Panc1 (cell line): Measurements from ENCODE around the gene LGR4. TPM values are rescaled to one million over a fixed set of nuclear protein-coding genes. Genes with fewer than 3 reads are reported as not detected.

Experiments
- ATAC-seq: fragments of 200-7000 bp; cut with Tn5 transposase; 2 replicates; pipeline ENCODE4 v1.9.1; 2020; ENCODE audit warnings: mild to moderate bottlenecking, moderate library complexity
- BruUV-seq: library from RNA; stranded (reverse); fragments of 400-500 nt; replicated peaks from 2 replicates; lab custom pipeline; 2021; lab: Mats Ljungman, UMichigan
- CTCF ChIA-PET: fragments of 300-600 bp; sonication (Branson Sonifier 250); formaldehyde crosslinking; loops from one replicate; lab custom pipeline; 2022; ENCODE audit warnings: antibody characterized with exemption; lab: Charles Lee
- POLR2A ChIA-PET: fragments of 300-600 bp; sonication (Branson Sonifier 250); formaldehyde crosslinking; loops from one replicate; lab custom pipeline; 2022; ENCODE audit warnings: antibody characterized with exemption; lab: Charles Lee
- DNase-seq: peaks from one replicate; pipeline ENCODE4 v3.0.0-alpha.2; 2010; ENCODE audit warnings: low read depth, low spot score
- H3K27ac ChIP-seq: 2 replicates; pipeline ENCODE4 v1.5.1; 2011; ENCODE audit warnings: mild to moderate bottlenecking, low read length, inconsistent platforms
- H3K27me3 ChIP-seq: fragments of 200-500 bp; sonication (Bioruptor generic); 2 replicates; pipeline ENCODE4 v1.6.0; 2014; ENCODE audit warnings: low read length, inconsistent platforms; ENCODE audit not compliant: control insufficient read depth, insufficient read depth
- H3K36me3 ChIP-seq: fragments of 200-500 bp; sonication (Bioruptor generic); 2 replicates; pipeline ENCODE4 v1.5.1; 2014; ENCODE audit warnings: inconsistent platforms, mild to moderate bottlenecking, low read length, moderate library complexity; ENCODE audit not compliant: control insufficient read depth, insufficient read depth
- H3K4me1 ChIP-seq: 2 replicates; pipeline ENCODE4 v1.5.1; 2011; ENCODE audit warnings: inconsistent platforms, mild to moderate bottlenecking, low read length, moderate library complexity; ENCODE audit not compliant: control insufficient read depth, insufficient read depth
- H3K4me3 ChIP-seq, 2 experiments: 2 replicates each; pipeline ENCODE4 v1.5.1; 2011 to 2012; ENCODE audit warnings: low read depth in 2 of 2, low read length in 2 of 2, mild to moderate bottlenecking in 2 of 2, inconsistent platforms in 1 of 2, moderate library complexity in 1 of 2
- H3K9me3 ChIP-seq: fragments of 200-500 bp; sonication (Bioruptor generic); 2 replicates; pipeline ENCODE4 v1.5.1; 2014; ENCODE audit warnings: low read depth, mild to moderate bottlenecking, inconsistent platforms, low read length, moderate library complexity; ENCODE audit not compliant: control insufficient read depth, insufficient read depth
- CTCF ChIP-seq: fragments of 450-650 bp; IDR thresholded peaks from 2 replicates; pipeline ENCODE4 v1.5.1; 2017; ENCODE audit warnings: mild to moderate bottlenecking
- POLR2AphosphoS5 ChIP-seq: IDR thresholded peaks from 2 replicates; pipeline ENCODE4 v1.6.1; 2012; ENCODE audit warnings: mild to moderate bottlenecking, low read depth, low read length, moderate library complexity
- REST ChIP-seq, 2 experiments: IDR thresholded peaks; 2 replicates each; pipeline ENCODE4 v1.6.1; 2011 to 2012; ENCODE audit warnings: low read depth in 2 of 2, control low read depth in 1 of 2, low read length in 1 of 2, mild to moderate bottlenecking in 1 of 2, moderate library complexity in 1 of 2; ENCODE audit not compliant: insufficient read depth in 1 of 2
- SIN3A ChIP-seq: IDR thresholded peaks from 2 replicates; pipeline ENCODE4 v1.6.1; 2012; ENCODE audit warnings: low read depth, mild to moderate bottlenecking, low read length, moderate library complexity, borderline replicate concordance; ENCODE audit not compliant: insufficient read depth
- TCF7L2 ChIP-seq: IDR thresholded peaks from 2 replicates; pipeline ENCODE4 v1.6.1; 2011; ENCODE audit warnings: mild to moderate bottlenecking, low read depth, low read length, inconsistent platforms
- in situ Hi-C: cut with HindIII; loops from 2 replicates; pipeline ENCODE4 v1.10.0; 2016; ENCODE audit warnings: low sequenced_read_pairs, low pct_unique_long_range_greater_than_20kb
- intact Hi-C: fragments of 100-400 bp; cut with micrococcal nuclease; formaldehyde crosslinking; loops from one replicate; pipeline ENCODE4 v1.10.0; 2022; ENCODE audit not compliant: unreplicated experiment
- total RNA-seq: library from RNA; stranded (reverse); gene quantifications from one replicate; pipeline ENCODE4 v1.2.1, GENCODE V29; 2021; ENCODE audit not compliant: unreplicated experiment

The LGR4 gene
- total RNA-seq, 1 experiment from 2014 or later = 61.8 TPM

- H3K4me1 ChIP-seq = peaks cover 34% of the 10 kb centered on the region
- H3K36me3 ChIP-seq = no peaks in the 10 kb centered on the region
- in situ Hi-C loops = no loop called here
- H3K27me3 ChIP-seq = no peaks in the 10 kb centered on the region
- no peak for TF ChIP-seq CTCF
- TF ChIP-seq TCF7L2 = no peak
- TF ChIP-seq SIN3A = no peak
- TF ChIP-seq POLR2AphosphoS5 = no peak
- no peak for TF ChIP-seq REST (IDR thresholded peaks at IDR 0.05; ENCODE audit: insufficient read depth in 1 of 2, low read depth in 2 of 2, low read length in 1 of 2)
- ChIA-PET CTCF (no interaction called here), POLR2A (interaction anchor here (0.6 kb wide), 1 partner anchor 18 kb away, joined by 3 read pairs; no protein-coding TSS in a partner anchor)
- no TSS peak for BruUV-seq
- no peak for DNase-seq
- H3K27ac ChIP-seq = peak overlapping the region; percentile 87
- intact Hi-C loops = no loop called here
- no peaks in the 10 kb centered on the region for H3K9me3 ChIP-seq
- peak; percentile 28; the same call in 1 of the 2 replicates for ATAC-seq
- peak overlapping the region in 1 of 2 experiments; percentile 36; a peak in 1 of 4 replicates for H3K4me3 ChIP-seq
Observed at GRCh38 chr11:27402450-27402849, 70.1 kb downstream of the LGR4 start.

GRCh38 chr11:27401833-27402316 lies 70.7 kb downstream of the LGR4 start:
- Histone ChIP-seq H3K27ac (peak overlapping the region; percentile 87), H3K27me3 (no peaks in the 10 kb centered on the region), H3K4me1 (peaks cover 40% of the 10 kb centered on the region), H3K4me3 (peak overlapping the region in 1 of 2 experiments; percentile 36; a peak in 2 of 4 replicates), H3K9me3 (no peaks in the 10 kb centered on the region), H3K36me3 (no peaks in the 10 kb centered on the region)
- no TSS peak for BruUV-seq
- DNase-seq (peak; percentile 91), ATAC-seq (peak; percentile 93)
- in situ Hi-C loops = no loop called here
- TF ChIP-seq REST (IDR thresholded peaks at IDR 0.05; ENCODE audit: insufficient read depth in 1 of 2, low read depth in 2 of 2, low read length in 1 of 2) = no peak
- TF ChIP-seq TCF7L2 = no peak
- TF ChIP-seq CTCF = no peak
- TF ChIP-seq SIN3A = no peak
- peak; percentile 55; the same call in 1 of the 2 replicates for TF ChIP-seq POLR2AphosphoS5
- intact Hi-C loops = loop anchor here (2.0 kb wide), 1 partner anchor 69 kb away; no protein-coding TSS in a partner anchor
- ChIA-PET CTCF (no interaction called here), POLR2A (no interaction called here)
